Tibial artery (tissue), 4 donors: ENCODE measurements around the gene IDH3A.

Experiments used
- DNase-seq, 2 donors: peaks; one replicate each; pipeline ENCODE4 v3.0.0-alpha.2; 2019
- H3K27ac ChIP-seq, 2 donors: fragments of 200-600 bp; sonication (generic) in 1 of 2; 1 replicate in 1 of 2; 2 replicates in 1 of 2; pipeline ENCODE4 v1.5.1; 2018 to 2019; ENCODE audit warnings: mild to moderate bottlenecking in 1 of 2
- H3K27me3 ChIP-seq, 2 donors: fragments of 200-600 bp; sonication (generic) in 1 of 2; one replicate each; pipeline versions ENCODE4 v1.5.1 to v1.6.0; 2016 to 2019
- H3K36me3 ChIP-seq, 3 donors: fragments of 200-600 bp; sonication (generic) in 2 of 3; one replicate each; pipeline ENCODE4 v1.5.1; 2016 to 2019; ENCODE audit warnings: mild to moderate bottlenecking in 2 of 3
- H3K4me1 ChIP-seq, 4 donors: fragments of 200-600 bp; sonication (generic) in 2 of 4; 1 replicate in 3 of 4; 2 replicates in 1 of 4; pipeline ENCODE4 v1.5.1; 2016 to 2019
- H3K4me3 ChIP-seq, 2 donors: fragments of 200-600 bp; sonication (generic) in 1 of 2; 1 replicate in 1 of 2; 2 replicates in 1 of 2; pipeline ENCODE4 v1.5.1; 2018 to 2019; ENCODE audit warnings: mild to moderate bottlenecking in 2 of 2
- H3K9me3 ChIP-seq, 3 donors: fragments of 200-600 bp; sonication (generic) in 1 of 3; one replicate each; pipeline ENCODE4 v1.5.1; 2016 to 2019
- CTCF ChIP-seq, 2 experiments: fragments of 200-600 bp in 1 of 2; fragments of 450-650 bp in 1 of 2; IDR thresholded peaks; one replicate each; pipeline ENCODE4 v1.5.1; 2017 to 2019; ENCODE audit warnings: antibody characterized with exemption in 2 of 2, mild to moderate bottlenecking in 1 of 2, moderate library complexity in 1 of 2
- intact Hi-C: fragments of 100-400 bp; cut with DNase I; formaldehyde crosslinking; loops from one replicate; pipeline ENCODE4 v1.15.0; 2023; ENCODE audit warnings: low total_unique reads

Gene IDH3A

GRCh38 chr15:78192826-78193594 lies 43.8 kb downstream of the IDH3A start:
- no peaks in the 10 kb centered on the region for H3K9me3 ChIP-seq

GRCh38 chr15:78193731-78194567 lies 44.8 kb downstream of the IDH3A start:
- no peaks in the 10 kb centered on the region for H3K36me3 ChIP-seq
- TF ChIP-seq CTCF (IDR thresholded peaks at IDR 0.05), result no peak
- intact Hi-C loops, result no loop called here
- H3K27me3 ChIP-seq, result no peaks in the 10 kb centered on the region
- H3K4me3 ChIP-seq, result no peak overlapping the region
- H3K27ac ChIP-seq, result no peak overlapping the region
- no peaks in the 10 kb centered on the region for H3K9me3 ChIP-seq
- no peak for DNase-seq
- H3K4me1 ChIP-seq, result no peaks in the 10 kb centered on the region

More at GRCh38 chr15:78192826-78193594, 43.8 kb downstream of the IDH3A start:
- Histone ChIP-seq H3K4me1 (no peaks in the 10 kb centered on the region), H3K4me3 (no peak overlapping the region), H3K27me3 (no peaks in the 10 kb centered on the region), H3K27ac (no peak overlapping the region), H3K36me3 (no peaks in the 10 kb centered on the region)
- no peak for DNase-seq
- no peak for TF ChIP-seq CTCF (IDR thresholded peaks at IDR 0.05)
- intact Hi-C loops, result no loop called here

GRCh38 chr15:78194568-78194925 lies 45.4 kb downstream of the IDH3A start:
- no peaks in the 10 kb centered on the region for H3K36me3 ChIP-seq
- no peaks in the 10 kb centered on the region for H3K27me3 ChIP-seq
- no peak for TF ChIP-seq CTCF (IDR thresholded peaks at IDR 0.05)
- no peak for DNase-seq
- H3K9me3 ChIP-seq, result no peaks in the 10 kb centered on the region
- no peak overlapping the region for H3K4me3 ChIP-seq
- H3K4me1 ChIP-seq, result no peaks in the 10 kb centered on the region
- no peak overlapping the region for H3K27ac ChIP-seq
- intact Hi-C loops, result no loop called here

- Histone ChIP-seq H3K9me3 (no peaks in the 10 kb centered on the region), H3K36me3 (no peaks in the 10 kb centered on the region), H3K4me1 (no peaks in the 10 kb centered on the region), H3K27me3 (no peaks in the 10 kb centered on the region), H3K27ac (no peak overlapping the region), H3K4me3 (no peak overlapping the region)
- intact Hi-C loops, result loop anchor here (5.0 kb wide), 2 partner anchors 63 to 83 kb away; partner anchors contain the start of gene CIB2
- TF ChIP-seq CTCF (IDR thresholded peaks at IDR 0.05), result peak; percentile 82 to 83
- DNase-seq, result no peak
Observed at GRCh38 chr15:78195735-78196201, 46.6 kb downstream of the IDH3A start.

GRCh38 chr15:78197632-78198031 lies 48.5 kb downstream of the IDH3A start:
- no peak overlapping the region for H3K27ac ChIP-seq
- H3K4me3 ChIP-seq, result no peak overlapping the region
- no peak for DNase-seq
- H3K36me3 ChIP-seq, result no peaks in the 10 kb centered on the region
- intact Hi-C loops, result loop anchor here (5.0 kb wide), 2 partner anchors 65 to 85 kb away; partner anchors contain the start of gene CIB2
- TF ChIP-seq CTCF (IDR thresholded peaks at IDR 0.05), result no peak
- H3K9me3 ChIP-seq, result no peaks in the 10 kb centered on the region
- H3K4me1 ChIP-seq, result no peaks in the 10 kb centered on the region
- no peaks in the 10 kb centered on the region for H3K27me3 ChIP-seq
